ENCODE measurements around the gene VPS13D.

DNA sequence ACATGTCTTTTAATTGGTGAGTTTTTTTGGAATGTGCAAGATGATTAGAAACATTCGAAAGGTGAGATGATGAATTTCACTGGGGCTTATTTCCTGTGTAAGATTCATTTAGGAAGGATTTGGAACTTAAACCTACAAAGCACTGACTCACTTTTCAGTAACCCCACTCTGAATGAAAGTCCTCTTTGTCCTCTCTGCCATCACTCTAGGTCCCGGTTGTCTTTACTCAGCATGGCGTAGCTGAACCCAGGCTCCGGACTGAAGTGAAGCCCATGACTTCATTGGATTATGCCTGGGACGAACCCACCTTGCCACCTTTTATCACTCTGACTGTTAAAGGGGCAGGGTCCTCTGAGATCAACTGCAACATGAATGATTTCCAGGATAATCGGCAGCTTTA, 139.4 kb downstream of the VPS13D start:
- no peak for TF ChIP-seq YY1 (IDR thresholded peaks at IDR 0.05; ENCODE audit: low read depth)
- no peak for TF ChIP-seq TCF12 (IDR thresholded peaks at IDR 0.05; ENCODE audit: low read depth)
- no peak for TF ChIP-seq FOXM1 (IDR thresholded peaks at IDR 0.05; ENCODE audit: borderline replicate concordance, low read depth)
- TF ChIP-seq, protein P1, sequence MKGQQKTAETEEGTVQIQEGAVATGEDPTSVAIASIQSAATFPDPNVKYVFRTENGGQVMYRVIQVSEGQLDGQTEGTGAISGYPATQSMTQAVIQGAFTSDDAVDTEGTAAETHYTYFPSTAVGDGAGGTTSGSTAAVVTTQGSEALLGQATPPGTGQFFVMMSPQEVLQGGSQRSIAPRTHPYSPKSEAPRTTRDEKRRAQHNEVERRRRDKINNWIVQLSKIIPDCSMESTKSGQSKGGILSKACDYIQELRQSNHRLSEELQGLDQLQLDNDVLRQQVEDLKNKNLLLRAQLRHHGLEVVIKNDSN (IDR thresholded peaks at IDR 0.05), result no peak
- TF ChIP-seq, protein P2, sequence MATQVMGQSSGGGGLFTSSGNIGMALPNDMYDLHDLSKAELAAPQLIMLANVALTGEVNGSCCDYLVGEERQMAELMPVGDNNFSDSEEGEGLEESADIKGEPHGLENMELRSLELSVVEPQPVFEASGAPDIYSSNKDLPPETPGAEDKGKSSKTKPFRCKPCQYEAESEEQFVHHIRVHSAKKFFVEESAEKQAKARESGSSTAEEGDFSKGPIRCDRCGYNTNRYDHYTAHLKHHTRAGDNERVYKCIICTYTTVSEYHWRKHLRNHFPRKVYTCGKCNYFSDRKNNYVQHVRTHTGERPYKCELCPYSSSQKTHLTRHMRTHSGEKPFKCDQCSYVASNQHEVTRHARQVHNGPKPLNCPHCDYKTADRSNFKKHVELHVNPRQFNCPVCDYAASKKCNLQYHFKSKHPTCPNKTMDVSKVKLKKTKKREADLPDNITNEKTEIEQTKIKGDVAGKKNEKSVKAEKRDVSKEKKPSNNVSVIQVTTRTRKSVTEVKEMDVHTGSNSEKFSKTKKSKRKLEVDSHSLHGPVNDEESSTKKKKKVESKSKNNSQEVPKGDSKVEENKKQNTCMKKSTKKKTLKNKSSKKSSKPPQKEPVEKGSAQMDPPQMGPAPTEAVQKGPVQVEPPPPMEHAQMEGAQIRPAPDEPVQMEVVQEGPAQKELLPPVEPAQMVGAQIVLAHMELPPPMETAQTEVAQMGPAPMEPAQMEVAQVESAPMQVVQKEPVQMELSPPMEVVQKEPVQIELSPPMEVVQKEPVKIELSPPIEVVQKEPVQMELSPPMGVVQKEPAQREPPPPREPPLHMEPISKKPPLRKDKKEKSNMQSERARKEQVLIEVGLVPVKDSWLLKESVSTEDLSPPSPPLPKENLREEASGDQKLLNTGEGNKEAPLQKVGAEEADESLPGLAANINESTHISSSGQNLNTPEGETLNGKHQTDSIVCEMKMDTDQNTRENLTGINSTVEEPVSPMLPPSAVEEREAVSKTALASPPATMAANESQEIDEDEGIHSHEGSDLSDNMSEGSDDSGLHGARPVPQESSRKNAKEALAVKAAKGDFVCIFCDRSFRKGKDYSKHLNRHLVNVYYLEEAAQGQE (IDR thresholded peaks at IDR 0.05; ENCODE audit: low read depth), result no peak
- TF ChIP-seq EGR1 (IDR thresholded peaks at IDR 0.05), result no peak
- TF ChIP-seq CREB1 (IDR thresholded peaks at IDR 0.05; ENCODE audit: low read depth), result no peak
- TF ChIP-seq, protein P3, sequence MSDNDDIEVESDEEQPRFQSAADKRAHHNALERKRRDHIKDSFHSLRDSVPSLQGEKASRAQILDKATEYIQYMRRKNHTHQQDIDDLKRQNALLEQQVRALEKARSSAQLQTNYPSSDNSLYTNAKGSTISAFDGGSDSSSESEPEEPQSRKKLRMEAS (IDR thresholded peaks at IDR 0.05), result no peak
